ENCODE results near the gene NTN3.

NTN3 gene

DNA sequence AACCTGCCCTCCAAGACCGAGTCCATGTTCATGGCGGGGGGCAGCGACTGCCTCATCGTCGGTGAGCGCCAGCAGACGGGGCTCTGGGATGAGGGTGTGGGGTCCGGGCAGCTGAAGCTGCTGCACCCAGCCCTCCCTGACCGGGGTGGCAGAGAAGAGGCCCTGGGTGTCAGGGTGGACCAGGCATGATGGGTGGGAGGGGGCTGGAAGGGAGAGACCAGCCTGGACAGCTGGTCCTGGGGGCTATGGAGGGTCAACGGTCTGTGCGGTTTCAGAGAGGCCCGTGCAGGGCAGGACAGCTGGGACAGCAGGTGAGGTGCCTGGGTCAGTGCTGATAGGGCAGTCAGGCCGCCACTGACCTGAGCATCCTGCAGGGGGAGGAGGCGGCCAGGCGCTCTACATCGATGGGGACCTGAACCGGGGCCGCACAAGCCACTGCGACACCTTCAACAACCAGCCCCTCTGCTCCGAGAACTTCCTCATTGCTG lies 29.4 kb downstream of the NTN3 start:
- TF ChIP-seq, protein P1, sequence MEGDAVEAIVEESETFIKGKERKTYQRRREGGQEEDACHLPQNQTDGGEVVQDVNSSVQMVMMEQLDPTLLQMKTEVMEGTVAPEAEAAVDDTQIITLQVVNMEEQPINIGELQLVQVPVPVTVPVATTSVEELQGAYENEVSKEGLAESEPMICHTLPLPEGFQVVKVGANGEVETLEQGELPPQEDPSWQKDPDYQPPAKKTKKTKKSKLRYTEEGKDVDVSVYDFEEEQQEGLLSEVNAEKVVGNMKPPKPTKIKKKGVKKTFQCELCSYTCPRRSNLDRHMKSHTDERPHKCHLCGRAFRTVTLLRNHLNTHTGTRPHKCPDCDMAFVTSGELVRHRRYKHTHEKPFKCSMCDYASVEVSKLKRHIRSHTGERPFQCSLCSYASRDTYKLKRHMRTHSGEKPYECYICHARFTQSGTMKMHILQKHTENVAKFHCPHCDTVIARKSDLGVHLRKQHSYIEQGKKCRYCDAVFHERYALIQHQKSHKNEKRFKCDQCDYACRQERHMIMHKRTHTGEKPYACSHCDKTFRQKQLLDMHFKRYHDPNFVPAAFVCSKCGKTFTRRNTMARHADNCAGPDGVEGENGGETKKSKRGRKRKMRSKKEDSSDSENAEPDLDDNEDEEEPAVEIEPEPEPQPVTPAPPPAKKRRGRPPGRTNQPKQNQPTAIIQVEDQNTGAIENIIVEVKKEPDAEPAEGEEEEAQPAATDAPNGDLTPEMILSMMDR (IDR thresholded peaks at IDR 0.05) = no peak

DNA sequence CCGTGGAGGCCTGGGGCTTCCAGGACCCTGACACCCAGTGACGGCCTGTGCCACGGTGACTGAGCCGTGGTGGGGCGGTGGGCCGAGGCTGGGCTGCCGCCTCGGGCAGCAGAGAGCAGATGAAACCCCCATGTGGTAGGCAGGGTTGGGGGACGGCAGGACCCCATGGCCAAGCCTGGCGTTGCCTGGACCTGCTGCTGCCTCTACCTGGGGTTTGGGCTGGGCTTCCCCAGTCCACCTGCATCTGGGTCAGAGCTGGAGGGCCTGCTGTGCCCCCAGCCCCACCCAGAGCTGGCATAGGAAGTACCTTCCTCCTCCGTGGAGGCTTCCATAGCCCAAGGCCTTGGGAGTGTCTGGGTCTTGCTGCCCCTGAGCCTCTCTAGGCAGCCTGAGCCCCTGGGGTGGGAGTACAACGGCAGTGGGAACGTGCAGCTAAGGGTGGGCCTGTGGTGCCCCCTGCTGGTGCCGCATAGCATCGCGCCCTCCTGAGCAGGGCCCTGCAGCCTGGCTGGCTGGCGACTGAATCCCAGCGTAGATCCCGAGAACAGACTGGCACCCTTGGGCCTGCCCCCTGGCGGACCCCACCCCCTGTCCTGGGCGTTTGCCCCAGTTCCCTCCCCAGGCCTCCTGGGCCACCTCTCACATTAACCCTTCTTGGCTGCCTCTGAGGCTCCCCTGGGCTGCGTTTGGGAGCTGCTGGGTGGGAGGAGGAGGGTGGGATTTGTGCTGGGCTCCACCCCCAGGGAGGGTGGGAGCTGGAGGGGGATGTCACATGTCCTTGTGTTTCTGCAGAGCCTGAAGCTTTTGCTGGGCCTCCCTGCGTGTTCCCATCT lies 30.0 kb downstream of the NTN3 start:
- TF ChIP-seq, protein P1 (IDR thresholded peaks at IDR 0.05) = peak; percentile 94

DNA sequence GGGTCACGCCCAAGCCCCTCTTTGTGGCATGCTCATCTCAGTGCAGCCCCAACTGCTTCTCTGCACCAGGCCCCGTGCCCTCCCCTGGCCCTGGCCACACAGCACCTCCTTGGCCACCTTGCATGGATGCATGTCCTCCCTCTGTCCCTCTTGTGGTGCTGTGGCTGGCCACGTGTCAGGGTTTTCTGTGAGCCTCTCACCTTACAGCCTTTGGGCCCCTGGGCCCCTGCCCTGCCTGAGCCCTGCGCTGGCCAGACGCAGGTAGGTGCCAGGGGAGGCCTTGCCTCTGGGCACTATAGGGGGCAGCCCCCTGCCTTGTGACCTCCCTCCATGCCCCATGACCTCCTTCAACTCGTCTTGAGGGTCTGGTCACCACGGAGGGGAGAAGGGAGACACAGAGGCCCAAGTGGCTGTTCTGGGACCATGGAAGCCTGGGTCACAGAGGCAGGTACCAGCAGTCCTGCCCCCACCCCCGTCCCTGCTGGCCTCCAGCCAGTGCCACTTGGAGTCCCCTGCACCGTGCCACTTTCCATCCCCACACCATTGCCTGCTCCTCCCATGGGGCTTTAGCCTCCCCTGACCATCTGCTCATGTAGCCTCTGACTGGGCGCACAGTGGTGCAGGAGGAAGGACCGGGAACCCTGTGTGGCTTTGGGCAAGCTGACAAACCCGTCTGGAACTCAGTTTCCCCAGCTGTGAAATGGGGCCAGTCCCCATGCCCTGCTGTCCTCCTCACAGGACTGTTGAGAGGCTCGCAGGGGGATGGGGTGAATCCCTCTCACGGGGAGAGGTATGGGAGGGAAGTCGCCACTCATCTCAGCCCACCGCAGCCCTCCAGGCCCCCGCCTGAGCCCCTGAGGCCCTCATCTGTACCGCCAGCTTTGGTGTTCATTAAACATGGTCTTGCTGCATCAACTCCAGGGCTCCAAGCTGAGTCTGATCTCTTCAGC lies 31.1 kb downstream of the NTN3 start:
- TF ChIP-seq, protein P1 (IDR thresholded peaks at IDR 0.05) = no peak

DNA sequence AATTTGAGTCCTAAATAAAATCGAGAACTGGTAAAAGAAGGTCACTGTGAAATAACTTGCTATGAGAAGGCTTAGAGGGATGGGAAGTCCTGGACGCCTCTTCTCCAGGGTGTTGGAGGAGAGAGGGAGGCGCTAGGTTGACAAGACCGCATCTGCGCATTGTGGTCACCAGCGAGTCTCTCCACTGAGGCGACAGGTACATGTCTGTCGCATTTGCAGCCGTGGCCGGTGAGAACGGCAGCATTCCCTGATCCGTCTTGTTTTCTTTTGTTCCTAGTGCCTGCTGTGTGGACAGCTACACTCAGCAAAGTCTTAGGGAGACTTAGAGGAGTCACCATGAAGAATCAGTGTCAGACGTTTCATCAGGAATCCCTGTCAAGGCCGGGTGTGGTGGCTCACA lies 34.6 kb downstream of the NTN3 start:
- TF ChIP-seq, protein P1 (IDR thresholded peaks at IDR 0.05) = no peak

DNA sequence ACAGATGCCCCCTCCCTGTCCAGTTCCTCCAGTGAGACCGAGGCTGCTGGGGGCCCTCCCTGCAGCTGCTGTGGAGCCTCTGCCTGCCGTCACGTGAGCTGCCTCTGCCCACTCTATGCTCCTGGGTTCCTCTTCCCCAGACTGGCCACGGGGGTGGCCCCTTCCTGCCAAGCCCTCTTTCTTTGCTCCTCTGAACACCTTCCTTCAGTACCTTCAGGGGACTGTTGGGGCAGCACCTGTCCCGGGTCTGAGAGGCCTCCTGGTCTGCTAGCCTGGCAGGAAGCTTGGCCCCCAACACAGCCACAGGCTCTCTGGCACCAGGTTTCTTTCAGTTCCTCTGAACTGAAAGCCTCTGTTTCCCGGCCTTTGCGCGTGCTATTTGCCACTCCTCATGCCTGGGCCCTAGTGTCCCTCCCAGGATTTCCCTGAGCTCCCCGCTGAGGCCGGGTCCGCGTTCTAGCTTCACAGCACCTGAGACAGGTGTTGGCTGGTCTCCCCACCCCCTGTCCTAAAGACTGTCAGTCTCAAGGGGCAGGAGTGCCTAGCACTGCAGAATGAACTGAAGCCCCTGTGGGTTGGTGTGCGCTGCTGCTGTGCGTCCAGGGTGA lies 36.1 kb downstream of the NTN3 start:
- TF ChIP-seq, protein P1 (IDR thresholded peaks at IDR 0.05) = no peak

DNA sequence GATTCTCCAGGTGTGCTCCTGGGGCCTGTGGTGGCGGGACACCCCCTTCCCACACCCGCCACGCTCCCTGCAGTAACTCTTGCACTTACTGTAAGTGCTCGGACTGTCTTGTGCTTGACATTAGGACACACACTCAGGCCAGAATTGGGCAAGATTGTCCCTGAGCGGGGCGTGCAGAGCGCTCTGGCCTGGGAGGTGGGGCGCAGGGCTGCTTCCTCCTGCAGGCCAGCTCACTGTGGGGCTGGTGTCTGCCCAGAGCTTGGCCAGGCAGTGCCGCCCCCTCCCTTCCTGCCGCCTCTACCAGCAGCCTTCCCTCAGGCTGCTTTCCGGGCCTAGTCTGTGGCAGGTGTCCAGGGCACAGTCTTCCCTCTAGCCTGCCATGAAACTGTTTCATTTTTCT lies 36.6 kb downstream of the NTN3 start:
- TF ChIP-seq, protein P1 (IDR thresholded peaks at IDR 0.05) = no peak

DNA sequence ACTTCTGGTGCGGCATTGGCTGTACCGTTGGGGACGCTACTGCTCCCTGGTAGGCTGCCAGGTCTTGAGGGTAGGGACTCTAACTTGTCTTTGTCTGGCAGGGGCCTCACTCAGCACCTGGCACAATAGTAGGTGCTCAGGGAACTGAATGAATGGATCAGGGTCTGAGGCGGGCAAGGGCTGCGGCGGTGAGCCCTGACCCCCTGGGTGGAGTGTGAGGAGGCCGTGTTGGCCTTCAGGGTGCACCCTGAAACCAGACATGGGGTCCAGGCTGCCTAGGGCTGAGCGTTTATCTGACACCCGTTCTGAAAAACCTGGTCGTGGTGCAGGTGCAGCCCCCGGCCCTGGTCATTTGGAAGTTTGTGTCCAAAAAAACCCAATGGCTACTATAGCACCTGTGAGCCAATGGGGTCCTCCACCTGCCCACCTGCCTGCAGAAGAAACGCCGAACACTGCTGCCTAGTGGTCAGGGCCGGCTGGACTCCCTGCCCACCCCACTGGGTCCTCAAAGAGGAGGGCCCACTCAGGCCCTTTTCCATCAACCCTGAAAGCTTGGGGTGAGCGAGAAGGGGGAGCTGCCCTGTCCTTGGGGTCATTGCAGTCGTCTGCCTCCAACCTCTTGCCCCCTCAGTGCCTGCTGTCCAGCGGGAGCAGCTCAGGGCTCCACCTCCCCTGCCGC lies 37.8 kb downstream of the NTN3 start:
- TF ChIP-seq, protein P1 (IDR thresholded peaks at IDR 0.05) = no peak
